HFFc6 (cell line): ENCODE data around the gene DNMT3B. TPM values are rescaled to one million over a fixed set of nuclear protein-coding genes. Genes with fewer than 3 reads are reported as not detected.

Experiments used
- DNase-seq: peaks from one replicate; pipeline ENCODE4 v3.0.0-alpha.2; 2018
- H3K27ac Mint-ChIP-seq: 2 replicates; pipeline ENCODE4 v1.8.0; 2020; ENCODE audit warnings: mild to moderate bottlenecking, mixed read lengths
- H3K27me3 Mint-ChIP-seq: 2 replicates; pipeline ENCODE4 v1.8.0; 2021; ENCODE audit warnings: mild to moderate bottlenecking, moderate library complexity, mixed read lengths; ENCODE audit not compliant: insufficient read depth
- H3K36me3 Mint-ChIP-seq: 2 replicates; pipeline ENCODE4 v1.8.0; 2021; ENCODE audit warnings: low read depth, mixed read lengths
- H3K4me1 Mint-ChIP-seq: 2 replicates; pipeline ENCODE4 v1.8.0; 2020; ENCODE audit warnings: low read depth, mixed read lengths
- H3K4me3 Mint-ChIP-seq: 2 replicates; pipeline ENCODE4 v1.8.0; 2020; ENCODE audit warnings: mild to moderate bottlenecking, moderate library complexity, mixed read lengths
- H3K9me3 Mint-ChIP-seq: 2 replicates; pipeline ENCODE4 v1.8.0; 2020; ENCODE audit warnings: mild to moderate bottlenecking, mixed read lengths
- total RNA-seq, 6 experiments: library from RNA; stranded (reverse); fragmentation: NEBNext Ultra II Directional; extraction: Animal tissue kit (Norgen Biotek cat#: 25700); gene quantifications; 2 replicates in 1 of 6; 3 replicates in 5 of 6; pipeline ENCODE4 v1.2.3, GENCODE V29; 2021
- TF ChIP-seq, protein P1 (sequence below): fragments of 200-600 bp; sonication (generic); IDR thresholded peaks from 2 replicates; pipeline ENCODE4 v1.5.0; 2021; ENCODE audit warnings: antibody characterized with exemption, mild to moderate bottlenecking

DNMT3B gene
- total RNA-seq, 6 experiments from 2014 or later: 0.74 to 1.5 (median 1.2) TPM

DNA sequence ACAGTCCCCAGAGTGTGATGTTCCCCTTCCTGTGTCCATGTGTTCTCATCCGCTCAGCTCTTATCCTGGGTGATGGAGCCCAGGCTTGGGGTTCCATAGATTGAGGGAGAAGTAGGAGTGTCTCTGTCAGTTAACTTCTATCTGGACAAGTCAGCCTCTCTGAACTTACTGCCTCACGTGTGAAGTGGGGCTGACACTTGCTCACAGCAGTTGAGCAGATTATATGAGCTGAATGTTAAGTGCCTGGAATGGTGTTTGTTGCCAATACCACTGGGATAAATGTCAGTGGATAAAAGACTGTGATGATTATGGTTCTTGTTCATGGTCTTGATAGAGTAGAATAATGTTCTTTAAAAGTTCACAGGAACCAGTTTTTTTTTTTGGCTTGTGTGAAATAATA is 79.4 kb downstream of the DNMT3B start:
- TF ChIP-seq, protein P1, sequence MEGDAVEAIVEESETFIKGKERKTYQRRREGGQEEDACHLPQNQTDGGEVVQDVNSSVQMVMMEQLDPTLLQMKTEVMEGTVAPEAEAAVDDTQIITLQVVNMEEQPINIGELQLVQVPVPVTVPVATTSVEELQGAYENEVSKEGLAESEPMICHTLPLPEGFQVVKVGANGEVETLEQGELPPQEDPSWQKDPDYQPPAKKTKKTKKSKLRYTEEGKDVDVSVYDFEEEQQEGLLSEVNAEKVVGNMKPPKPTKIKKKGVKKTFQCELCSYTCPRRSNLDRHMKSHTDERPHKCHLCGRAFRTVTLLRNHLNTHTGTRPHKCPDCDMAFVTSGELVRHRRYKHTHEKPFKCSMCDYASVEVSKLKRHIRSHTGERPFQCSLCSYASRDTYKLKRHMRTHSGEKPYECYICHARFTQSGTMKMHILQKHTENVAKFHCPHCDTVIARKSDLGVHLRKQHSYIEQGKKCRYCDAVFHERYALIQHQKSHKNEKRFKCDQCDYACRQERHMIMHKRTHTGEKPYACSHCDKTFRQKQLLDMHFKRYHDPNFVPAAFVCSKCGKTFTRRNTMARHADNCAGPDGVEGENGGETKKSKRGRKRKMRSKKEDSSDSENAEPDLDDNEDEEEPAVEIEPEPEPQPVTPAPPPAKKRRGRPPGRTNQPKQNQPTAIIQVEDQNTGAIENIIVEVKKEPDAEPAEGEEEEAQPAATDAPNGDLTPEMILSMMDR: no peak
- no peak overlapping the region for H3K27ac Mint-ChIP-seq
- H3K9me3 Mint-ChIP-seq: no peaks in the 10 kb centered on the region
- H3K4me3 Mint-ChIP-seq: no peak overlapping the region
- H3K27me3 Mint-ChIP-seq: no peaks in the 10 kb centered on the region; the same call in 1 of the 2 replicates
- DNase-seq: no peak
- H3K36me3 Mint-ChIP-seq: peaks cover 36% of the 10 kb centered on the region
- H3K4me1 Mint-ChIP-seq: peaks cover 13% of the 10 kb centered on the region

DNA sequence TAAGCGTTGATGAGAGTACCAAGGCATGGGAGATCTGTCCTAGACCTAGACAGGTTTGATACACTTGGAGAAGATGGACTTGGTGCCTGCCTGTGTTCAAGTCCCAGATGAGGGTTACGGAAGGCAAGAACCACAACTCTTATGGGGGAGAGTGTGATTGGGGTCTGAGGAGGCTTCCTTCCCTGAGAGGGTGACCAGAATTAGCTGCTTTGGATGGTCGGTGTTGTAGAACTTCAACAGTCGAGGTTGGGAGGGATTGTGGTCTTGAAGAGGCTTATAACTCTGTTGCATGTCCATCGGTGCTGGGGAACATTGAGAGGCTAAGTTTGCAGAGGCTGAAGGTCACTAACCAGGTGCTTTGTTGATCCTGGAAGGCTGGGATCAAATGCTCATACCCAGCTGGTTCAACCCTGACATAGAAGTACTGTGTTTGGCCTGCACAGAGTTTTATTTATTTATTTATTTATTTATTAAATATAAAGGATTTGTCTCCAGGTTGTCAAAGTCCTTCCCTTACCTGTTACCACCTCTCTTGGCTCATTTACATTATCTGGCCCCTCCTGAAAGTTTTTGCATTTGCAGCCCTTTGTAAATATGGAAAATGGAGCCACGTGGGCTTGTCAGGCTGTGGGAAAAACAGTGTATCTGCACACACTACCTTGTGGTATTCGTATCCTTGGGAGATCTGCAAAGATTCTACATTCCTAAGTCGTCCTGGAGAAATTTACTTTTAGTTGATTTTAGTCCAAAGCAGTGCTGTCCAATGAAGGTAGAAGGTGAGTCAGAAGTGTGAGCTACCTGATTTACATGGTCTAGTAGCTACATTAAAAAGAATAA is 80.7 kb downstream of the DNMT3B start:
- no peak for DNase-seq
- no peak overlapping the region for H3K27ac Mint-ChIP-seq

DNA sequence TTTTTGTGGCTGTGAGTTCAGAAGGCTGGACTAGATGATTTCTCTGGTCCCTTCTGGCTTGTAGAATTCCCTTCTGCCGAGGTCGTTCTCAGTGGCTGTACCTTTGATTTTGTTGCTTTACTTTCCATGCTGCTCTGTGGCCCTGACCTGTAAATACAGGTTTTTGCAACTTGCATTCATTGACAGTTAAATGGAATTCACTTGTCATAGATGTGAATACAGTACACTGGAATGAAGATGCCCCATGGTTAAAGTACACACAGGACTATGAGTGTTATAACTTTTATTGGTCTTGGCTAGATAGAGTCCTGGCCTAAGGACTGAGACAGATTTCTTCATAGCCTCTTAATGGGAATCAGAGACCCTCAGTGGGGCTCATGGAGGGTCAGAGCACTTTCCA is 83.6 kb downstream of the DNMT3B start:
- peaks cover 47% of the 10 kb centered on the region for H3K36me3 Mint-ChIP-seq
- H3K4me1 Mint-ChIP-seq: peaks cover 25% of the 10 kb centered on the region
- TF ChIP-seq, protein P1: no peak
- DNase-seq: peak; percentile 50
- no peak overlapping the region for H3K4me3 Mint-ChIP-seq
- H3K9me3 Mint-ChIP-seq: no peaks in the 10 kb centered on the region
- H3K27me3 Mint-ChIP-seq: no peaks in the 10 kb centered on the region; the same call in 1 of the 2 replicates
- peak overlapping the region; percentile 12 for H3K27ac Mint-ChIP-seq

More for the DNA sequence above, 80.7 kb downstream of the DNMT3B start:
- no peak overlapping the region for H3K4me3 Mint-ChIP-seq
- H3K27me3 Mint-ChIP-seq: no peaks in the 10 kb centered on the region; the same call in 1 of the 2 replicates
- TF ChIP-seq, protein P1: no peak
- H3K4me1 Mint-ChIP-seq: peaks cover 25% of the 10 kb centered on the region
- H3K36me3 Mint-ChIP-seq: peaks cover 47% of the 10 kb centered on the region
- H3K9me3 Mint-ChIP-seq: no peaks in the 10 kb centered on the region

DNA sequence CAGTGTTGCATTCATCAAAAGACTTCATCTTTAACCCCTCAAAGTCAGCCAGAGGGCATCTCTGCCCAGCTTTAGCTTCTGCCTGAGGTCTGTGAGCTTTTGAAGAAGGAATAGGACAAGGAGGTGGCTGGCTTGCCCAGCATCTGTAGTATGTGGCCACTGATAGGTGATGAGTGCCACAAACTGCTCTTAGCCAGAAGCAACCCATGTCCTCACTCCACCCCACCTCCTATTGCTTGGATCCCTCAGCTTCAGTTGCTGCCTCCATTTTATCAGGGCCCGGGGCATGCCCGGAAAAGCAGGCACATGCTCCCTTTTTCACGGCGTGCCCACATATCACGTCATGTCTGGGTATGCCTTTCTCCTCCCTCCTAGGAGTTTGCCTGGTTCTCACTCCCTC is 84.7 kb downstream of the DNMT3B start:
- H3K27me3 Mint-ChIP-seq: no peaks in the 10 kb centered on the region; the same call in 1 of the 2 replicates

DNA sequence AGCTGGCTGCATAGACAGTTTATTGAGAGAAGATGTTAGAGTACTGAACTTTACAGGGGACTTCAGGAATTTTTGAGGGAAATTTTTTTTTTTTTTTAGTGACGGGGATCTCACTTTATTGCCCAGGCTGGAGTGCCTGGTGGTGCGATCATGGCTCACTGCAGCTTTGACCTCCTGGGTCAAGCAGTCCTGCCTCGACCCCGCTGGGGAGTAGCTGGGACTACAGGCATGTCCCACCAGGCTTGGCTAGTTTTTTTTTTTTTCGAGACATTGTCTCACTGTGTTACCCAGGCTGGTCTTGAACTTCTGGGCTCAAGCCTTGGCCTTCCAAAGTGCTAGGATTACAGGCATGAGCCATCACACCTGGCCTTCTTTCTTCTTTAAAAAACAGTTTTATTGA is 85.8 kb downstream of the DNMT3B start:
- peaks cover 43% of the 10 kb centered on the region for H3K36me3 Mint-ChIP-seq
- no peak overlapping the region for H3K4me3 Mint-ChIP-seq
- TF ChIP-seq, protein P1: no peak
- H3K9me3 Mint-ChIP-seq: no peaks in the 10 kb centered on the region
- no peaks in the 10 kb centered on the region for H3K27me3 Mint-ChIP-seq
- DNase-seq: no peak
- peaks cover 25% of the 10 kb centered on the region for H3K4me1 Mint-ChIP-seq
- peak overlapping the region; percentile 37 for H3K27ac Mint-ChIP-seq

More for the DNA sequence above, 84.7 kb downstream of the DNMT3B start:
- peaks cover 44% of the 10 kb centered on the region for H3K36me3 Mint-ChIP-seq
- H3K4me1 Mint-ChIP-seq: peaks cover 25% of the 10 kb centered on the region
- H3K9me3 Mint-ChIP-seq: no peaks in the 10 kb centered on the region
- H3K27ac Mint-ChIP-seq: no peak overlapping the region
- TF ChIP-seq, protein P1: no peak
- no peak overlapping the region for H3K4me3 Mint-ChIP-seq
- DNase-seq: no peak
